Uterus (tissue), 4 donors: ENCODE results near the gene SLC18A2. TPM values are rescaled to one million over a fixed set of nuclear protein-coding genes. Genes with fewer than 3 reads are reported as not detected.

Experiments
- DNase-seq, 2 donors: peaks; one replicate each; pipeline ENCODE4 v3.0.0-alpha.2; 2019 to 2020
- H3K27ac ChIP-seq, 2 donors: fragments of 200-600 bp; sonication (generic); 1 replicate in 1 of 2; 2 replicates in 1 of 2; pipeline ENCODE4 v1.5.1; 2016 to 2018
- H3K27me3 ChIP-seq, 2 donors: fragments of 200-600 bp; sonication (generic); one replicate each; pipeline ENCODE4 v1.5.1; 2018 to 2019; ENCODE audit warnings: control low read depth in 1 of 2
- H3K36me3 ChIP-seq, 2 donors: fragments of 200-600 bp; sonication (generic); one replicate each; pipeline ENCODE4 v1.5.1; 2019; ENCODE audit warnings: control low read depth in 1 of 2
- H3K4me1 ChIP-seq, 2 donors: fragments of 200-600 bp; sonication (generic); one replicate each; pipeline ENCODE4 v1.5.1; 2018 to 2019; ENCODE audit warnings: control low read depth in 1 of 2
- H3K4me3 ChIP-seq, 2 donors: fragments of 200-600 bp; sonication (generic); 1 replicate in 1 of 2; 2 replicates in 1 of 2; pipeline ENCODE4 v1.5.1; 2018 to 2019; ENCODE audit warnings: mild to moderate bottlenecking in 1 of 2
- H3K9me3 ChIP-seq, 2 donors: fragments of 200-600 bp; sonication (generic); one replicate each; pipeline ENCODE4 v1.5.1; 2019; ENCODE audit warnings: control low read depth in 1 of 2
- CTCF ChIP-seq, 4 experiments: fragments of 200-600 bp in 2 of 4; fragments of 450-650 bp in 2 of 4; sonication (generic) in 2 of 4; IDR thresholded peaks; one replicate each; pipeline ENCODE4 v1.5.1; 2016 to 2019; ENCODE audit warnings: antibody characterized with exemption in 4 of 4, mild to moderate bottlenecking in 2 of 4, moderate library complexity in 1 of 4
- POLR2A ChIP-seq, 2 donors: fragments of 450-650 bp; IDR thresholded peaks; one replicate each; pipeline ENCODE4 v1.6.1; 2016; ENCODE audit warnings: antibody characterized with exemption in 2 of 2, mild to moderate bottlenecking in 1 of 2, moderate library complexity in 1 of 2
- intact Hi-C: fragments of 100-400 bp; cut with DNase I; formaldehyde crosslinking; loops from one replicate; pipeline ENCODE4 v1.15.1; 2023; ENCODE audit warnings: low total_unique reads
- total RNA-seq, 4 donors: library from RNA; depleted of rRNA in 3 of 4; stranded (reverse); fragments of >200 nt in 3 of 4; gene quantifications; one replicate each; pipeline versions ENCODE4 v1.1.0 to v1.2.4, GENCODE V29; 2014 to 2023
- donor health status: DM: yes; HTN: yes; CAD: no.

SLC18A2 gene
- total RNA-seq, 4 donors from 2014 or later = 0.26 to 2.6 (median 0.70) TPM

- H3K9me3 ChIP-seq = no peaks in the 10 kb centered on the region
- no peak overlapping the region for H3K4me3 ChIP-seq
- no peaks in the 10 kb centered on the region for H3K36me3 ChIP-seq
- no peak overlapping the region for H3K27ac ChIP-seq
- TF ChIP-seq POLR2A (IDR thresholded peaks at IDR 0.05) (no peak), CTCF (IDR thresholded peaks at IDR 0.05) (no peak)
- H3K4me1 ChIP-seq = no peaks in the 10 kb centered on the region
- no peak for DNase-seq
- intact Hi-C loops = no loop called here
- H3K27me3 ChIP-seq = no peaks in the 10 kb centered on the region
Observed at GRCh38 chr10:117250411-117250810, 9.5 kb downstream of the SLC18A2 start.

- TF ChIP-seq CTCF (IDR thresholded peaks at IDR 0.05) (no peak), POLR2A (IDR thresholded peaks at IDR 0.05) (no peak)
- DNase-seq = no peak
- Histone ChIP-seq H3K27me3 (no peaks in the 10 kb centered on the region), H3K4me1 (no peaks in the 10 kb centered on the region), H3K9me3 (no peaks in the 10 kb centered on the region), H3K27ac (no peak overlapping the region), H3K36me3 (no peaks in the 10 kb centered on the region), H3K4me3 (no peak overlapping the region)
- intact Hi-C loops = no loop called here
Observed at GRCh38 chr10:117253908-117254307, 13.0 kb downstream of the SLC18A2 start.

- no peak overlapping the region for H3K27ac ChIP-seq
- H3K4me3 ChIP-seq = no peak overlapping the region
- no peaks in the 10 kb centered on the region for H3K27me3 ChIP-seq
- intact Hi-C loops = no loop called here
- H3K36me3 ChIP-seq = no peaks in the 10 kb centered on the region
- TF ChIP-seq CTCF (IDR thresholded peaks at IDR 0.05) = no peak
- no peak for TF ChIP-seq POLR2A (IDR thresholded peaks at IDR 0.05)
- H3K4me1 ChIP-seq = no peaks in the 10 kb centered on the region
- DNase-seq = no peak
- H3K9me3 ChIP-seq = no peaks in the 10 kb centered on the region
Observed at GRCh38 chr10:117254338-117254737, 13.4 kb downstream of the SLC18A2 start.

GRCh38 chr10:117254774-117255735 lies 14.1 kb downstream of the SLC18A2 start:
- Histone ChIP-seq H3K9me3 (no peaks in the 10 kb centered on the region), H3K4me1 (no peaks in the 10 kb centered on the region), H3K4me3 (no peak overlapping the region), H3K27ac (no peak overlapping the region), H3K36me3 (no peaks in the 10 kb centered on the region), H3K27me3 (no peaks in the 10 kb centered on the region)
- DNase-seq = no peak
- intact Hi-C loops = no loop called here
- TF ChIP-seq POLR2A (IDR thresholded peaks at IDR 0.05) = no peak
- no peak for TF ChIP-seq CTCF (IDR thresholded peaks at IDR 0.05)

GRCh38 chr10:117255835-117256460 lies 15.0 kb downstream of the SLC18A2 start:
- H3K27ac ChIP-seq = no peak overlapping the region
- no peaks in the 10 kb centered on the region for H3K27me3 ChIP-seq
- no peak overlapping the region for H3K4me3 ChIP-seq
- intact Hi-C loops = no loop called here
- no peak for TF ChIP-seq CTCF (IDR thresholded peaks at IDR 0.05)
- no peak for TF ChIP-seq POLR2A (IDR thresholded peaks at IDR 0.05)
- no peaks in the 10 kb centered on the region for H3K36me3 ChIP-seq
- no peak for DNase-seq
- no peaks in the 10 kb centered on the region for H3K4me1 ChIP-seq
- H3K9me3 ChIP-seq = no peaks in the 10 kb centered on the region
